Neural cell (in vitro differentiated cells): ENCODE measurements around the gene H2BK1. TPM values are rescaled to one million over a fixed set of nuclear protein-coding genes. Genes with fewer than 3 reads are reported as not detected.

Experiments used
- H2AFZ ChIP-seq: fragments of 200-600, 300-800 bp; sonication (generic), shearing (Covaris generic); 2 replicates; pipeline ENCODE4 v1.6.0; 2014; ENCODE audit warnings: low read depth, mild to moderate bottlenecking, antibody characterized with exemption, low read length, moderate library complexity
- H3F3A ChIP-seq: fragments of 200-600 bp; shearing (Covaris generic); 2 replicates; pipeline ENCODE4 v1.6.1; 2016; ENCODE audit warnings: mild to moderate bottlenecking, moderate library complexity, mixed read lengths, antibody characterized with exemption, low read length; ENCODE audit not compliant: insufficient read depth, poor library complexity, severe bottlenecking
- H3K27ac ChIP-seq: fragments of 200-600, 300-800 bp; sonication (generic), shearing (Covaris generic); 2 replicates; pipeline ENCODE4 v1.5.1; 2014; ENCODE audit warnings: mild to moderate bottlenecking, low read length, moderate library complexity
- H3K27me3 ChIP-seq: fragments of 300-800, 200-600 bp; sonication (generic), shearing (Covaris generic); 2 replicates; pipeline ENCODE4 v1.6.0; 2014; ENCODE audit warnings: mild to moderate bottlenecking, low read depth, low read length, moderate library complexity; ENCODE audit not compliant: insufficient read depth
- H3K36me3 ChIP-seq: fragments of 300-800, 200-600 bp; sonication (generic), shearing (Covaris generic); 2 replicates; pipeline ENCODE4 v1.5.1; 2014; ENCODE audit warnings: mild to moderate bottlenecking, antibody characterized with exemption, low read length, moderate library complexity; ENCODE audit not compliant: insufficient read depth
- H3K4me2 ChIP-seq: fragments of 300-800, 200-600 bp; sonication (generic), shearing (Covaris generic); 2 replicates; pipeline ENCODE4 v1.6.0; 2014; ENCODE audit warnings: mild to moderate bottlenecking, low read length
- H3K4me3 ChIP-seq: fragments of 300-800, 200-600 bp; sonication (generic), shearing (Covaris generic); 2 replicates; pipeline ENCODE4 v1.5.1; 2014; ENCODE audit warnings: mild to moderate bottlenecking, low read length, moderate library complexity
- H3K79me2 ChIP-seq: fragments of 200-600 bp; shearing (Covaris generic); replicated peaks from 2 replicates; pipeline ENCODE4 v1.6.0; 2014; ENCODE audit warnings: mild to moderate bottlenecking, low read length, moderate library complexity; ENCODE audit not compliant: insufficient read depth
- H3K9ac ChIP-seq: fragments of 300-800, 200-600 bp; sonication (generic), shearing (Covaris generic); 2 replicates; pipeline ENCODE4 v1.6.1; 2016; ENCODE audit warnings: mild to moderate bottlenecking, low read length, mixed read lengths
- H3K9me2 ChIP-seq: fragments of 200-600 bp; shearing (Covaris generic); 2 replicates; pipeline ENCODE4 v1.6.1; 2016; ENCODE audit warnings: mild to moderate bottlenecking, low read length, mixed read lengths; ENCODE audit not compliant: insufficient read depth
- H3K9me3 ChIP-seq: fragments of 200-600, 300-800 bp; sonication (generic), shearing (Covaris generic); 2 replicates; pipeline ENCODE4 v1.6.1; 2016; ENCODE audit warnings: mild to moderate bottlenecking, mixed run types, low read length, moderate library complexity, mixed read lengths
- H4K20me1 ChIP-seq: fragments of 200-600 bp; shearing (Covaris generic); 2 replicates; pipeline ENCODE4 v1.6.1; 2016; ENCODE audit warnings: mild to moderate bottlenecking, mixed run types; ENCODE audit not compliant: insufficient read depth
- CTCF ChIP-seq: fragments of 450-650 bp; IDR thresholded peaks from 2 replicates; pipeline ENCODE4 v1.5.1; 2014; ENCODE audit warnings: antibody characterized with exemption, mild to moderate bottlenecking, moderate library complexity; ENCODE audit not compliant: poor library complexity, severe bottlenecking
- EP300 ChIP-seq: fragments of 450-650 bp; conservative IDR thresholded peaks from 2 replicates; pipeline ENCODE4 v1.6.1; 2014; ENCODE audit warnings: antibody characterized with exemption, mild to moderate bottlenecking, moderate library complexity; ENCODE audit not compliant: poor library complexity, severe bottlenecking
- EZH2 ChIP-seq: fragments of 200-600, 300-800 bp; shearing (Covaris generic), sonication (generic); IDR thresholded peaks from 2 replicates; pipeline ENCODE4 v1.6.1; 2014; ENCODE audit warnings: antibody characterized with exemption, low read length, borderline replicate concordance, mild to moderate bottlenecking; ENCODE audit not compliant: insufficient read depth, poor library complexity, severe bottlenecking
- MXI1 ChIP-seq: fragments of 450-650 bp; conservative IDR thresholded peaks from 2 replicates; pipeline ENCODE4 v1.6.1; 2014; ENCODE audit warnings: antibody characterized with exemption, mild to moderate bottlenecking; ENCODE audit not compliant: poor library complexity, severe bottlenecking
- POLR2AphosphoS5 ChIP-seq: IDR thresholded peaks from 2 replicates; pipeline ENCODE4 v1.6.1; 2012
- RAD21 ChIP-seq: fragments of 450-650 bp; conservative IDR thresholded peaks from 2 replicates; pipeline ENCODE4 v1.6.1; 2014; ENCODE audit warnings: antibody characterized with exemption, mild to moderate bottlenecking, moderate library complexity
- REST ChIP-seq: IDR thresholded peaks from 2 replicates; pipeline ENCODE4 v1.6.1; 2012; ENCODE audit warnings: borderline replicate concordance
- SMC3 ChIP-seq: fragments of 450-650 bp; conservative IDR thresholded peaks from 2 replicates; pipeline ENCODE4 v1.6.1; 2014; ENCODE audit warnings: antibody characterized with exemption, mild to moderate bottlenecking, moderate library complexity; ENCODE audit not compliant: poor library complexity
- TAF1 ChIP-seq: IDR thresholded peaks from 2 replicates; pipeline ENCODE4 v1.6.1; 2012; ENCODE audit warnings: low read depth
- polyA plus RNA-seq: library from polyadenylated mRNA; depleted of rRNA; stranded (reverse); fragments of >200 nt; gene quantifications from 2 replicates; pipeline ENCODE4 v1.2.3, GENCODE V29; 2014

The H2BK1 gene
- polyA plus RNA-seq, 1 donor from 2014 or later: not detected

DNA sequence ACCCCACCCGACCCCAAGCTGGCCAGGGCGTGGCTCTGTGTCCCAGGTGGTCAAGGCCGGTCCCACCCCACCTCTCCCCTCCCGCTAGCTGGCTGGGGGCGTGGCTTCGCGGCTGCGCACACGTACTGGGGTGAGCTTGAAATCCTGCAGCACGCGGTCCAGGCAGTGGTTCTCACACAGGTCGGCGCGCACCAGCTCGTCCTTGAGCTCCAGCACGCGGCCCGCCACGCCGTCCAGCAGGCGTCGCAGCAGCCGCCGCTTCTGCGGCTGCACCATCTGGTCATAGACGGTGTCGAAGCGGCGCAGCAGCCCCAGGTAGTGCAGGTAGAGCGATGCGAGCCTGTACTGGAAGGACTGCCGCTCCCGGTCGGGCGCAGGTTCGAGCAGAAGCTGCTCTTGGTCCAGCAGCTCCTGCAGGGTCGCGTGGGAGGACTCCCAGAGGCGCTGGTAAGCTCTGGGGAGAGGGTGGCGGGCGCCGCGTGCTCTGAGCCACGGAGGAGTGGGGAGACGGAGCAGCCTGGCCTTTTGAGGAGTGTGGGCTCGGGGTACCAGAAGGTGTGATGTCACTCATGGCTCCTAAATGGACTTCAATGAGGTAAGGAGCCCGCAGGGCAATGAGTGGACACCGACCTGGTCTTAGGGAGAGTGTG is 5.8 kb downstream of the H2BK1 start:
- no peak overlapping the region for H2AFZ ChIP-seq
- no peak overlapping the region for H3K4me3 ChIP-seq
- no peaks in the 10 kb centered on the region for H3K9me3 ChIP-seq
- H3K27me3 ChIP-seq: no peaks in the 10 kb centered on the region
- no peak overlapping the region for H3K4me2 ChIP-seq
- H3K27ac ChIP-seq: no peak overlapping the region
- no peak for TF ChIP-seq SMC3
- TF ChIP-seq TAF1: no peak
- no peaks in the 10 kb centered on the region for H4K20me1 ChIP-seq
- H3K36me3 ChIP-seq: no peaks in the 10 kb centered on the region
- H3K9me2 ChIP-seq: no peaks in the 10 kb centered on the region
- no peak overlapping the region for H3K9ac ChIP-seq
- no peaks in the 10 kb centered on the region for H3F3A ChIP-seq
- no peaks in the 10 kb centered on the region for H3K79me2 ChIP-seq

- Histone ChIP-seq H3K9me2 (no peaks in the 10 kb centered on the region), H3K9me3 (no peaks in the 10 kb centered on the region), H3K79me2 (no peaks in the 10 kb centered on the region), H3K27me3 (no peaks in the 10 kb centered on the region), H3K9ac (no peak overlapping the region), H4K20me1 (no peaks in the 10 kb centered on the region), H3K36me3 (no peaks in the 10 kb centered on the region), H3K4me3 (no peak overlapping the region), H3F3A (no peaks in the 10 kb centered on the region), H3K27ac (no peak overlapping the region), H2AFZ (no peak overlapping the region), H3K4me2 (no peak overlapping the region)
- TF ChIP-seq SMC3 (no peak), POLR2AphosphoS5 (no peak), RAD21 (no peak), REST (no peak), EZH2 (no peak), EP300 (no peak), MXI1 (no peak), TAF1 (no peak)
These were observed 7.5 kb downstream of the H2BK1 start for GRCh38 chr7:151202836-151203235.

DNA sequence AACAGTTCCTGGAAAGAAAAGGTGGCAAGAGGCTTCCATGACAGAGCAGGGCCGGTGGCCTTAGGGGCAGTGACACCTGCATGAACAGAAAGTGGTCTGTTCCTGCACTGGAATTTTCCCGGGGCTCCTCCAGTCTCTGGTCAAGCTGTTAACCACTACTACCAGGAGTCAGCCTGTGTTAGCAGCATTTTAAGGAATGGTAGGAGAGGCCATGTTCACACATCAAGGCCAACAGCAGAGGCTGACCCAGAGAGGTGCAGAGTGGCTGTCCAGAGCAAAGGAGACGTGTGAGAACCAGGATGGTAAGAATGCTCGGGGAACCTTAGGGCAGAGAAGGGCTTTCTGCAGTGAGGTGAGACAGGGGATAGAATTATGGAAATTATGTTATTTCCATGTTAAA is 8.5 kb downstream of the H2BK1 start:
- no peak overlapping the region for H3K4me3 ChIP-seq
- H4K20me1 ChIP-seq: no peaks in the 10 kb centered on the region
- H2AFZ ChIP-seq: no peak overlapping the region
- H3F3A ChIP-seq: no peaks in the 10 kb centered on the region
- no peak overlapping the region for H3K9ac ChIP-seq
- TF ChIP-seq TAF1: no peak
- TF ChIP-seq EZH2: no peak
- TF ChIP-seq RAD21: no peak
- TF ChIP-seq SMC3: no peak
- no peak for TF ChIP-seq CTCF
- TF ChIP-seq REST: no peak
- no peak for TF ChIP-seq MXI1
- TF ChIP-seq EP300: no peak
- no peak for TF ChIP-seq POLR2AphosphoS5
- H3K4me2 ChIP-seq: no peak overlapping the region
- H3K36me3 ChIP-seq: no peaks in the 10 kb centered on the region
- no peaks in the 10 kb centered on the region for H3K9me2 ChIP-seq
- H3K27ac ChIP-seq: no peak overlapping the region
- H3K79me2 ChIP-seq: no peaks in the 10 kb centered on the region
- no peaks in the 10 kb centered on the region for H3K27me3 ChIP-seq
- H3K9me3 ChIP-seq: no peaks in the 10 kb centered on the region
